Ovary (tissue), 9 donors: ENCODE measurements around the gene LYG1. TPM values are rescaled to one million over a fixed set of nuclear protein-coding genes. Genes with fewer than 3 reads are reported as not detected.

ENCODE experiments used
- DNase-seq, 5 donors: peaks; one replicate each; pipeline ENCODE4 v3.0.0-alpha.2; 2019 to 2020
- H3K27ac ChIP-seq, 2 donors: fragments of 200-600 bp; one replicate each; pipeline versions ENCODE4 v1.5.1 to v1.8.0; 2019 to 2022
- H3K27me3 ChIP-seq: fragments of 200-600 bp; one replicate; pipeline ENCODE4 v1.8.0; 2022
- H3K36me3 ChIP-seq: fragments of 200-600 bp; sonication (generic); one replicate; pipeline ENCODE4 v1.5.1; 2019
- H3K4me1 ChIP-seq: one replicate; pipeline ENCODE4 v1.8.1; 2013; ENCODE audit warnings: mild to moderate bottlenecking, moderate library complexity; ENCODE audit not compliant: insufficient read depth
- H3K4me3 ChIP-seq: fragments of 200-600 bp; sonication (generic); one replicate; pipeline ENCODE4 v1.5.1; 2017
- H3K9me3 ChIP-seq, 2 donors: fragments of 200-600 bp in 1 of 2; sonication (generic) in 1 of 2; one replicate each; pipeline versions ENCODE4 v1.5.1 to v1.8.1; 2013 to 2019; ENCODE audit warnings: mild to moderate bottlenecking in 1 of 2, moderate library complexity in 1 of 2
- CTCF ChIP-seq, 3 donors: fragments of 450-650 bp in 2 of 3; fragments of 200-600 bp in 1 of 3; IDR thresholded peaks; one replicate each; pipeline versions ENCODE4 v1.5.1 to v1.8.0; 2016 to 2022; ENCODE audit warnings: antibody characterized with exemption in 3 of 3, mild to moderate bottlenecking in 1 of 3
- EP300 ChIP-seq: sonication (generic); formaldehyde crosslinking; IDR thresholded peaks from one replicate; pipeline ENCODE4 v1.6.1; 2017; ENCODE audit warnings: antibody characterized with exemption
- POLR2A ChIP-seq: fragments of 450-650 bp; IDR thresholded peaks from one replicate; pipeline ENCODE4 v1.6.1; 2017; ENCODE audit warnings: antibody characterized with exemption, mild to moderate bottlenecking, moderate library complexity
- WGBS, 3 donors: extraction: QIAGEN DNeasy Blood & Tissue Kit in 1 of 3; methylation state at CpG; one replicate each; pipeline versions ENCODE4 v1.1.5 to v1.1.7; 2013 to 2017; 5-methylcytosine and 5-hydroxymethylcytosine counted together
- intact Hi-C, 4 donors: fragments of 100-400 bp; cut with DNase I; formaldehyde crosslinking; loops; one replicate each; pipeline versions ENCODE4 v1.11.0 to v1.15.1; 2022 to 2023
- polyA plus RNA-seq, 2 donors: library from polyadenylated mRNA; stranded (reverse); fragments of 200-250 nt in 1 of 2; fragments of 350-450 nt in 1 of 2; fragmentation: Illumina TruSeq in 1 of 2; extraction: RNeasy Lipid Tissue Mini Kit (QIAGEN cat#74804) in 1 of 2; gene quantifications; one replicate each; pipeline ENCODE4 v1.2.3, GENCODE V29; 2013 to 2014
- total RNA-seq, 7 donors: library from RNA; depleted of rRNA in 2 of 7; stranded (reverse); fragments of >200 nt in 2 of 7; fragmentation: NEBNext Ultra II Directional in 3 of 7; extraction: Animal tissue kit (Norgen Biotek cat#: 25700) in 3 of 7; gene quantifications; one replicate each; pipeline versions ENCODE4 v1.1.0 to v1.2.4, GENCODE V29; 2016 to 2023
- donor health status: DM: no; HTN: no; CAD: no; lungs with moderate emphysema.
- donor health status: DM: no; HTN: no; CAD: no.
- donor health status: Bipolar disorder and iron deficiency.
- donor health status: DM: yes; HTN: yes; CAD: no.
- donor health status: DM: no; HTN: no; CAD: no.
- donor health status: DM: yes; HTN: yes; CAD: no.

LYG1 gene
- total and polyA plus RNA-seq, 9 donors: 0.56 to 3.1 (median 1.0) TPM

- Histone ChIP-seq H3K27ac (no peak overlapping the region), H3K4me3 (no peak overlapping the region), H3K27me3 (no peaks in the 10 kb centered on the region), H3K4me1 (no peaks in the 10 kb centered on the region), H3K36me3 (no peaks in the 10 kb centered on the region), H3K9me3 (no peaks in the 10 kb centered on the region)
- TF ChIP-seq POLR2A (no peak), EP300 (no peak)
- no peak for DNase-seq
- 78 to 86% (median 83%) methylated on average over 6 of the region's 6 CpGs for WGBS, 3 donors
- intact Hi-C loops: no loop called here
Observed at GRCh38 chr2:99242151-99242550, 58.8 kb downstream of the LYG1 start.

DNA sequence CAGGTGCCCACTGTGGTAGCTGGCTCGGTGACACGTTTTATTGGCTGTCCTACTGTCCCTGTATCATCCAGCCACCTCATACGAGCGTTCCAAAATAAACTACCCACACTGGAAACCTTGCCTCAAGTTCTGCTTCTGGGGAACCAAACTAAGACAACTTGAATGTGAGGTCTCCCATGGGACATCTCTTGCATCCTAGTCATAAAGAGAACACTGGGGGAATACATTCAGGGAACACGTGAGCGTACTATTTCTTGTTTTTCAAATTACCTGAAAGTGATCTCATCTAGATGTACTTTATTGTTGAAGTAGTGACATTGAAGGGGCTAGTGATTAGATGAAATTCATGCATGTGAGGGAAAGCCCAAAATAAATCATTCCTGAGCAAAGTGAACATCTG is 60.6 kb downstream of the LYG1 start:
- Histone ChIP-seq H3K9me3 (no peaks in the 10 kb centered on the region), H3K4me3 (no peak overlapping the region), H3K4me1 (no peaks in the 10 kb centered on the region), H3K27ac (no peak overlapping the region), H3K27me3 (no peaks in the 10 kb centered on the region), H3K36me3 (no peaks in the 10 kb centered on the region)
- intact Hi-C loops: no loop called here
- WGBS, 3 donors: 91 to 94% (median 92%) methylated on average over 6 of the region's 6 CpGs
- no peak for DNase-seq
- TF ChIP-seq POLR2A (no peak), CTCF (IDR thresholded peaks at IDR 0.05) (no peak), EP300 (no peak)

GRCh38 chr2:99238599-99238998 is 62.4 kb downstream of the LYG1 start:
- Histone ChIP-seq H3K4me3 (no peak overlapping the region), H3K27me3 (no peaks in the 10 kb centered on the region), H3K27ac (no peak overlapping the region), H3K36me3 (no peaks in the 10 kb centered on the region), H3K9me3 (no peaks in the 10 kb centered on the region), H3K4me1 (no peaks in the 10 kb centered on the region)
- 87 to 95% (median 91%) methylated on average over 6 of the region's 6 CpGs for WGBS, 3 donors
- DNase-seq: no peak
- intact Hi-C loops: no loop called here
- TF ChIP-seq CTCF (IDR thresholded peaks at IDR 0.05) (no peak), POLR2A (no peak), EP300 (no peak)

Other genes starting within 250 kb of the LYG1 start
- 1 to 10 TPM in 2 of 7 donors, under 1 TPM in 5; 0.24 to 3.0 (median 0.86) TPM for gene C2orf15, start 159.5 kb downstream of the LYG1 start, total RNA-seq
- gene C2orf15, start 159.5 kb downstream of the LYG1 start, polyA plus RNA-seq: under 1 TPM; 0.68 to 0.78 TPM
- gene TSGA10, start 146.3 kb downstream of the LYG1 start, total RNA-seq: 10 to 100 TPM in 2 of 7 donors, 1 to 10 TPM in 5; 7.0 to 35.5 (median 8.7) TPM
- gene TSGA10, start 146.3 kb downstream of the LYG1 start, polyA plus RNA-seq: 1 to 10 TPM; 1.8 to 3.1 TPM
- gene LIPT1, start 146.2 kb downstream of the LYG1 start, total RNA-seq: 10 to 100 TPM in 3 of 7 donors, 1 to 10 TPM in 4; 6.2 to 12.3 (median 9.7) TPM
- 10 to 100 TPM; 13.4 to 14.6 TPM for gene LIPT1, start 146.2 kb downstream of the LYG1 start, polyA plus RNA-seq
- 10 to 100 TPM; 16.0 to 26.1 (median 20.1) TPM for gene MITD1, start 120.1 kb downstream of the LYG1 start, total RNA-seq
- 10 to 100 TPM; 26.8 to 31.6 TPM for gene MITD1, start 120.1 kb downstream of the LYG1 start, polyA plus RNA-seq
- gene MRPL30, start 120.0 kb downstream of the LYG1 start, total RNA-seq: 10 to 100 TPM; 18.7 to 29.0 (median 21.8) TPM
- 10 to 100 TPM; 18.8 to 43.8 TPM for gene MRPL30, start 120.0 kb downstream of the LYG1 start, polyA plus RNA-seq
- not detected for gene LYG2, start 45.5 kb downstream of the LYG1 start, total RNA-seq
- not detected for gene LYG2, start 45.5 kb downstream of the LYG1 start, polyA plus RNA-seq
- gene TXNDC9, start 35.1 kb upstream of the LYG1 start, total RNA-seq: 10 to 100 TPM; 13.6 to 29.2 (median 21.1) TPM
- 10 to 100 TPM; 12.0 to 13.3 TPM for gene TXNDC9, start 35.1 kb upstream of the LYG1 start, polyA plus RNA-seq
- 10 to 100 TPM; 20.4 to 38.8 (median 30.4) TPM for gene EIF5B, start 36.2 kb upstream of the LYG1 start, total RNA-seq
- 10 to 100 TPM; 17.5 to 37.4 TPM for gene EIF5B, start 36.2 kb upstream of the LYG1 start, polyA plus RNA-seq
- gene REV1, start 188.8 kb upstream of the LYG1 start, total RNA-seq: 10 to 100 TPM; 43.2 to 63.3 (median 53.1) TPM
- gene REV1, start 188.8 kb upstream of the LYG1 start, polyA plus RNA-seq: 10 to 100 TPM; 25.4 to 30.9 TPM